Skeletal muscle cell (primary cell): Measurements from ENCODE around the gene PLK3.

Source experiments
- DNase-seq: peaks from one replicate; pipeline ENCODE4 v3.0.0-alpha.2; 2010; ENCODE audit warnings: low read depth
- H3K4me3 ChIP-seq: 2 replicates; pipeline ENCODE4 v1.5.1; 2011; ENCODE audit warnings: low read depth, mild to moderate bottlenecking, control low read depth, low read length, moderate library complexity

PLK3 gene

DNA sequence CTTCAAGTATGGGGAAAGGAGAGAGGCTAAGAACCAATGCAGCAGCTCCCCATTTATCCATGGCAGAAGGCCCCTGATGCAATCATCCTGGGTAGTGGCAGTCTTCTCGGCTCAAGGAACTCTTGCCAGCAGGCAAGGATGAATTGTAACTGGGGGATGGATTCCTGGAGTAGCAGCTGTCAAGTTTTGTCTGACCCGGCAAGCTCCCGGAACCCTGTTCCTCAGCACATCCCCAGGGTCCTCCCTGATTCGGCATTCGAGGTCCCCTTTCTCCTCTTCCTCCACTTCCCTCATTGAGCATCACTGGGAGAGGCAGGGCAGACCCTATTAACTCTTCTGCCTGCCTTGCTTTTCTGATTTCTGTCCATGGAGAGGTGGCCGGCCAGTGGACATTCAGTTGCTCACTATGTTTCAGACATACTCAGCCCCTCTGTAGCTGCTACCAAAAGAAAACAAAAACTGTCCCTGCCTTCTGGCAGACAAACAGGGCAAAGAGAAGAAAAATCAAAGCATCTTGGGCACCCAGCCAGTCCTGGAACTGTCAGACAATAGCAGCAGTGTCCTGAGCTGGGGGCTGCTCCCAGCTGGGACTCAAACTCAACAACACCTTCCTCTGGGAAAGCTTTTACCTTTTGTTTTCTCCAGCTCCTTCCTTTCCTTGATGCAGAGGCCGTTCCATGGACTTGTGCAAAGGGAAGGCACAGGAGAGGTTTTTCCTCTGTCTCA is 48.4 kb downstream of the PLK3 start:
- no peak overlapping the region for H3K4me3 ChIP-seq
- DNase-seq, result no peak

DNA sequence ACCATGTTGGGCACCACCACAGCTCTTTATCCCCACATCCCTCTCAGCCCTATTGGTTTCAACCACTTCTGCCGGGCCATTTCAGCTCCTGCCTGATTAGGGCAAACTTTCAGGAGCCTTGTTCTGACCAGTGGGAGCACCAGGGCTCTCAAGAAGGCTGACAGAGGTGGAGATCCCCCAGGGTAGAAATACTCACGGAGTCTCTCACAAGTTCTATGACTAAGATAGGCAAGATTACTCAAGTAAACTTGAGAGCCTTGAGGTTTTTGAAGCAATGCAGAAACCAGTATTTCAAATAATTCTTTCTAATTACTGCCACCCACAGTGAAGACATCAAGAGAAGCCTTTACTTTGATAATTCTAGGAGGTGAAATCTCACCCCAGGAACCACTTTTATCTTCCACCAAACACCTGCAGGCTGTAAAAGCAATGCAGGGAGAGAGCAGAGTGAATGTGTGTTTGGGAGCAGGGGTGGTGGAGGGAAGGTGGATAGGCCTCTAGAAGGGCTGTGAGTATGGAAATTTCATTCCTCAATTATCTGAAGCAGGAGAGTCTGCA is 49.5 kb downstream of the PLK3 start:
- no peak for DNase-seq
- H3K4me3 ChIP-seq, result no peak overlapping the region

GRCh38 chr1:44851308-44851707 is 51.1 kb downstream of the PLK3 start:
- no peak for DNase-seq
- no peak overlapping the region for H3K4me3 ChIP-seq

- no peak for DNase-seq
Observed at GRCh38 chr1:44853201-44853600, 53.0 kb downstream of the PLK3 start.

GRCh38 chr1:44854970-44855369 is 54.8 kb downstream of the PLK3 start:
- DNase-seq, result no peak
- no peak overlapping the region for H3K4me3 ChIP-seq

More at GRCh38 chr1:44853201-44853600, 53.0 kb downstream of the PLK3 start:
- no peak overlapping the region for H3K4me3 ChIP-seq
